Nephron (organoid): Measurements from ENCODE around the gene IFNL2.

Experiments used
- H3K27ac Mint-ChIP-seq, 3 experiments: 2 replicates each; pipeline ENCODE4 v1.8.0; 2020; ENCODE audit warnings: mixed read lengths in 3 of 3, mild to moderate bottlenecking in 2 of 3, moderate library complexity in 1 of 3
- H3K27me3 Mint-ChIP-seq: 2 replicates; pipeline ENCODE4 v1.8.0; 2021; ENCODE audit warnings: low read depth, mild to moderate bottlenecking, moderate library complexity, mixed read lengths
- H3K36me3 Mint-ChIP-seq: 2 replicates; pipeline ENCODE4 v1.8.0; 2020; ENCODE audit warnings: low read depth, mixed read lengths
- H3K4me1 Mint-ChIP-seq: 2 replicates; pipeline ENCODE4 v1.8.0; 2020; ENCODE audit warnings: mixed read lengths
- H3K4me3 Mint-ChIP-seq, 3 experiments: 2 replicates each; pipeline ENCODE4 v1.8.0; 2020; ENCODE audit warnings: mild to moderate bottlenecking in 3 of 3, mixed read lengths in 3 of 3, moderate library complexity in 2 of 3
- H3K9me3 Mint-ChIP-seq: 2 replicates; pipeline ENCODE4 v1.8.0; 2020; ENCODE audit warnings: mixed read lengths
- TF ChIP-seq, protein P1 (sequence below), 3 experiments: fragments of 200-600 bp; sonication (generic); IDR thresholded peaks; one replicate each; pipeline ENCODE4 v1.5.0; 2021; ENCODE audit warnings: antibody characterized with exemption in 3 of 3; ENCODE audit not compliant: unreplicated experiment in 3 of 3

Gene IFNL2

GRCh38 chr19:39252458-39252857 lies 15.7 kb upstream of the IFNL2 start:
- H3K4me3 Mint-ChIP-seq = no peak overlapping the region
- peaks cover 84% of the 10 kb centered on the region for H3K27me3 Mint-ChIP-seq
- no peaks in the 10 kb centered on the region for H3K4me1 Mint-ChIP-seq
- no peaks in the 10 kb centered on the region for H3K36me3 Mint-ChIP-seq
- no peak overlapping the region for H3K27ac Mint-ChIP-seq
- peaks cover 5% of the 10 kb centered on the region for H3K9me3 Mint-ChIP-seq
- TF ChIP-seq, protein P1, sequence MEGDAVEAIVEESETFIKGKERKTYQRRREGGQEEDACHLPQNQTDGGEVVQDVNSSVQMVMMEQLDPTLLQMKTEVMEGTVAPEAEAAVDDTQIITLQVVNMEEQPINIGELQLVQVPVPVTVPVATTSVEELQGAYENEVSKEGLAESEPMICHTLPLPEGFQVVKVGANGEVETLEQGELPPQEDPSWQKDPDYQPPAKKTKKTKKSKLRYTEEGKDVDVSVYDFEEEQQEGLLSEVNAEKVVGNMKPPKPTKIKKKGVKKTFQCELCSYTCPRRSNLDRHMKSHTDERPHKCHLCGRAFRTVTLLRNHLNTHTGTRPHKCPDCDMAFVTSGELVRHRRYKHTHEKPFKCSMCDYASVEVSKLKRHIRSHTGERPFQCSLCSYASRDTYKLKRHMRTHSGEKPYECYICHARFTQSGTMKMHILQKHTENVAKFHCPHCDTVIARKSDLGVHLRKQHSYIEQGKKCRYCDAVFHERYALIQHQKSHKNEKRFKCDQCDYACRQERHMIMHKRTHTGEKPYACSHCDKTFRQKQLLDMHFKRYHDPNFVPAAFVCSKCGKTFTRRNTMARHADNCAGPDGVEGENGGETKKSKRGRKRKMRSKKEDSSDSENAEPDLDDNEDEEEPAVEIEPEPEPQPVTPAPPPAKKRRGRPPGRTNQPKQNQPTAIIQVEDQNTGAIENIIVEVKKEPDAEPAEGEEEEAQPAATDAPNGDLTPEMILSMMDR (IDR thresholded peaks at IDR 0.05; ENCODE audit: unreplicated experiment in 3 of 3) = no peak

- TF ChIP-seq, protein P1 (IDR thresholded peaks at IDR 0.05; ENCODE audit: unreplicated experiment in 3 of 3) = no peak
- Mint-ChIP-seq H3K4me3 (no peak overlapping the region), H3K27me3 (peaks cover 78% of the 10 kb centered on the region), H3K9me3 (peaks cover 5% of the 10 kb centered on the region), H3K4me1 (no peaks in the 10 kb centered on the region), H3K36me3 (no peaks in the 10 kb centered on the region), H3K27ac (no peak overlapping the region)
Measured at GRCh38 chr19:39253374-39254149, 14.6 kb upstream of the IFNL2 start.

DNA sequence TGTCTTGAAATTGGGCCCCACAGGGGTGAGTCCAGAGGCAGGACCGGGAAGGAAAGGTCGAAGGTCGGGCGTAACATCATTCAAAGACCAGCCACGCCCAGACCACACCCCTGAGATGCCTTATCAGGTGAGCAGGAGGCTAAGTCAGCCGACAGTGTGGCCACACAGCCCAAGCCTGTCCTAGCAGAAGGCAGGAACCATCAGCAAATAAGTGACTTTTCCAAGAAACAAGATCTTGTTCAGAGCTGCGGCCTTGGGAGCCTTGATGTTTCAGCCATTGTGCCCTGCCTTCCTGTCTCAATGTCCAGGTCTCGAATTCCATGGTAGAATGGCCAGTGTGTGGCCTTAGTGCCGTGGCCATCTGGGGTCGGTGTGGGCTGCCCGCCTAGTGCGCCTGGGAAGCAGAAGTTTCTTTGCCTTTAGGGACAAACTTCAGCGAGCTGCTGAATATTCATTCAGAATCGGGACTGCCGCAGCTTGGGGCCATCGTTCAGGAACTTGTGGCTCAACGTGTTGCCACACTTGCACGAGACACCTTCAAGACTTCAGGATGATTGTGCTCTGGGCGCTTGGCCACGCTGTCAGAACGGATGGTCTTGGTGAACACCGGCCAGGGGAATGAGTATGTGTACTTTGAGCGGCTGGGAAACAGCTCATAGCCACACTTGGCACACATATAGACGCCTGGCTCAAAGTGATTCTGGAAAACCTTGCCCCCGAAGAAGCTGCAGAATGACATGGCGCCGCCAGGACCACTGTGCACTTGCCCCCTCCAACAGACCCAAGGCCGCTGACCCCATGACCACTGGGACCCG lies 13.5 kb upstream of the IFNL2 start:
- peaks cover 5% of the 10 kb centered on the region for H3K9me3 Mint-ChIP-seq
- H3K4me3 Mint-ChIP-seq = no peak overlapping the region
- H3K27ac Mint-ChIP-seq = no peak overlapping the region
- H3K27me3 Mint-ChIP-seq = peaks cover 73% of the 10 kb centered on the region
- TF ChIP-seq, protein P1 (IDR thresholded peaks at IDR 0.05; ENCODE audit: unreplicated experiment in 3 of 3) = no peak
- H3K36me3 Mint-ChIP-seq = no peaks in the 10 kb centered on the region
- H3K4me1 Mint-ChIP-seq = no peaks in the 10 kb centered on the region

DNA sequence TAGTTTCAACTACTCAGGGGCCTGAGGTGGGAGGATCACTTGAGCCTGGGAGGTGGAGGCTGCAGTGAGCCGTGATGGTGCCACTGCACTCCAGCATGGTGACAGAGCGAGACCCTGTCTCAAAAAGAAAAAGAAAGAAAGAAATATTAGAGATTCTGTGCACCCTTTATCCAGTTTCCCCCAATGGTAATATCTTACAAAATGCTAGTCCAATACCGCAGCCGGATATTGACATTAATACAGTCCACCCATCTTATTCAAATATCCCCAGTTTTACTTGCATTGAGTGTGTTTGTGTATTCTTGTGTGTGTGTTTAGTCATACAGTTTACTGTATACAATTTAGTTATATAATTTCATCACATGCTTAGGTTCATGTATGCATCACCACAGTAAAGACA lies 11.0 kb upstream of the IFNL2 start:
- no peaks in the 10 kb centered on the region for H3K36me3 Mint-ChIP-seq
- H3K4me3 Mint-ChIP-seq = no peak overlapping the region
- peaks cover 5% of the 10 kb centered on the region for H3K9me3 Mint-ChIP-seq
- H3K27ac Mint-ChIP-seq = no peak overlapping the region
- TF ChIP-seq, protein P1 (IDR thresholded peaks at IDR 0.05; ENCODE audit: unreplicated experiment in 3 of 3) = no peak
- no peaks in the 10 kb centered on the region for H3K4me1 Mint-ChIP-seq
- H3K27me3 Mint-ChIP-seq = peaks cover 73% of the 10 kb centered on the region

DNA sequence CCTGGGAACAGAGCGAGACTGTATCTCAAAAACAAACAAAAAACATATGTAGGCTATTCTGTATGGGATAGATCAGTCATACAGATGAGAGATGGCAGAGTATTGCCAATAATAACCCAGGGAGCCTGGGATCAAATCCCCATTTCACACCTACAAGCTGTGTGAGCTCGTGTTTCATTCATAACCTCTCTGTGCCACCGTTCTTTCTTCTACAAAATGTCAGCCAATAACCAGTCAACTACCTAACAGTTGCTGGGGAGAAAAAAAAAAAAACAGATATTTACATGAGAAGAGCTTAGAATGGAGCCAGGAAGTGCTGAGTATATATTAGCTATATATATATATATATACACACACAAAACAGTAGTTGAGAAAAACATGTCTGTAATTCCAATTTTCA lies 6.5 kb upstream of the IFNL2 start:
- peaks cover 78% of the 10 kb centered on the region for H3K27me3 Mint-ChIP-seq
- peaks cover 5% of the 10 kb centered on the region for H3K4me1 Mint-ChIP-seq
- no peak overlapping the region for H3K27ac Mint-ChIP-seq
- H3K4me3 Mint-ChIP-seq = no peak overlapping the region
- peaks cover 2% of the 10 kb centered on the region for H3K9me3 Mint-ChIP-seq
- TF ChIP-seq, protein P1 (IDR thresholded peaks at IDR 0.05; ENCODE audit: unreplicated experiment in 3 of 3) = no peak
- no peaks in the 10 kb centered on the region for H3K36me3 Mint-ChIP-seq
